A549 (cell line): ENCODE measurements around the gene PIK3R4.

Experiments
- CEBPB ChIP-seq, 2 experiments: fragments of >200 bp in 1 of 2; sonication (Bioruptor Twin) in 1 of 2; formaldehyde crosslinking in 1 of 2; IDR thresholded peaks; 2 replicates each; pipeline ENCODE4 v1.6.1; 2012 to 2016
- CHD2 ChIP-seq: fragments of 150-350 bp; IDR thresholded peaks from 2 replicates; pipeline ENCODE4 v1.6.1; 2014; ENCODE audit warnings: low read length; ENCODE audit not compliant: partially characterized antibody
- EP300 ChIP-seq, 2 experiments: fragments of >200 bp; sonication (Bioruptor Twin); formaldehyde crosslinking; IDR thresholded peaks; 2 replicates in 1 of 2; 3 replicates in 1 of 2; pipeline ENCODE4 v1.6.1; 2016 to 2017
- PBX3 ChIP-seq: IDR thresholded peaks from 2 replicates; pipeline ENCODE4 v1.6.1; 2012
- POLR2A ChIP-seq: IDR thresholded peaks from 2 replicates; pipeline ENCODE4 v1.6.1; 2012; ENCODE audit warnings: mild to moderate bottlenecking, low read length
- TF ChIP-seq, protein P1 (sequence below): fragments of >200 bp; sonication (Bioruptor Twin); formaldehyde crosslinking; IDR thresholded peaks from 3 replicates; pipeline ENCODE4 v1.5.1; 2016
- TF ChIP-seq, protein P2 (sequence below): fragments of 450-650 bp; IDR thresholded peaks from 2 replicates; pipeline ENCODE4 v1.6.1; 2014; ENCODE audit warnings: antibody characterized with exemption

DNA sequence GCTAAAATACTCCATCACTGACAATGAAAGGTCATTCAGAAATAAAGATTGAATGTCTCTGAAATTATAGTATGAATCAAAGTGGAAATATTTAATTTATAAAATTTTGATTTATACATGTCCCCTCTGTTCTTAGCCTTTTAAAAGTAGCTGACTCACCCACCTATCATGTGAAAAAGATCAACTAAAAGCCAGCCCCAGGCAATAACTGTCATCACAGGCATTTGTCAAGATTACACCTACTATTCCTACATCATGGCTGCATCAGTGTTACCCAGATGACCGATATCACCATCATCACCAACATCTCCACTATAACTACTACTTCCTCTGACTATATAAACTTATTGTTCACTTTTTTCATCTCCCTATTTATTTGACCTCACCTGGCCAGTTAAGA is 14.3 kb upstream of the PIK3R4 start:
- no peak for TF ChIP-seq PBX3
- no peak for TF ChIP-seq POLR2A
- TF ChIP-seq CEBPB (IDR thresholded peaks at IDR 0.05): no peak
- no peak for TF ChIP-seq EP300 (IDR thresholded peaks at IDR 0.05)
- TF ChIP-seq CHD2: no peak
- TF ChIP-seq, protein P1, sequence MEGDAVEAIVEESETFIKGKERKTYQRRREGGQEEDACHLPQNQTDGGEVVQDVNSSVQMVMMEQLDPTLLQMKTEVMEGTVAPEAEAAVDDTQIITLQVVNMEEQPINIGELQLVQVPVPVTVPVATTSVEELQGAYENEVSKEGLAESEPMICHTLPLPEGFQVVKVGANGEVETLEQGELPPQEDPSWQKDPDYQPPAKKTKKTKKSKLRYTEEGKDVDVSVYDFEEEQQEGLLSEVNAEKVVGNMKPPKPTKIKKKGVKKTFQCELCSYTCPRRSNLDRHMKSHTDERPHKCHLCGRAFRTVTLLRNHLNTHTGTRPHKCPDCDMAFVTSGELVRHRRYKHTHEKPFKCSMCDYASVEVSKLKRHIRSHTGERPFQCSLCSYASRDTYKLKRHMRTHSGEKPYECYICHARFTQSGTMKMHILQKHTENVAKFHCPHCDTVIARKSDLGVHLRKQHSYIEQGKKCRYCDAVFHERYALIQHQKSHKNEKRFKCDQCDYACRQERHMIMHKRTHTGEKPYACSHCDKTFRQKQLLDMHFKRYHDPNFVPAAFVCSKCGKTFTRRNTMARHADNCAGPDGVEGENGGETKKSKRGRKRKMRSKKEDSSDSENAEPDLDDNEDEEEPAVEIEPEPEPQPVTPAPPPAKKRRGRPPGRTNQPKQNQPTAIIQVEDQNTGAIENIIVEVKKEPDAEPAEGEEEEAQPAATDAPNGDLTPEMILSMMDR: no peak
- TF ChIP-seq, protein P2, sequence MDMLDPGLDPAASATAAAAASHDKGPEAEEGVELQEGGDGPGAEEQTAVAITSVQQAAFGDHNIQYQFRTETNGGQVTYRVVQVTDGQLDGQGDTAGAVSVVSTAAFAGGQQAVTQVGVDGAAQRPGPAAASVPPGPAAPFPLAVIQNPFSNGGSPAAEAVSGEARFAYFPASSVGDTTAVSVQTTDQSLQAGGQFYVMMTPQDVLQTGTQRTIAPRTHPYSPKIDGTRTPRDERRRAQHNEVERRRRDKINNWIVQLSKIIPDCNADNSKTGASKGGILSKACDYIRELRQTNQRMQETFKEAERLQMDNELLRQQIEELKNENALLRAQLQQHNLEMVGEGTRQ: no peak
